ENCODE data around the gene TBC1D32.
"Not testable (repeated sequence)": the region's sequence is repeated elsewhere in the genome, so short reads cannot be mapped to it uniquely, and the experiment has no call there.

TBC1D32 gene

DNA sequence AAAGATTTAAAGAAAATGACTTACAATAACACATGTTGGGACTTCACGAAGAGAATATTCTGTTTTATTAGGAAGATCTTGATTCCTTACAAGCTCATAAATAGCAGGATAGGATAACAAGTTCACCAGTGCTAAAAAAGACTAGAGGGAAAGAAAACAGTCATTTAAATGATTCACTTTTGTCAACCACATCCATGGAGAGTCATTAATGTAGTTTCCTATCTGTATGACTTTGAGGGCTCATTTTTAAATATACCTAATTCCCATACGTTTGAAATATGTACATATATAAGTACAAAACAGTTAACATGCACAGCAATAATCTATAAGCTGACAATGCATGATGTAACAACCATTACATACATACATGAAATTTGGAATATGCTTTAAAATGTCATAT lies 111.1 kb downstream of the TBC1D32 start:
- no peak for DNase-seq (ENCODE audit: extremely low read depth in 1 of 2, low read depth in 1 of 2)

DNA sequence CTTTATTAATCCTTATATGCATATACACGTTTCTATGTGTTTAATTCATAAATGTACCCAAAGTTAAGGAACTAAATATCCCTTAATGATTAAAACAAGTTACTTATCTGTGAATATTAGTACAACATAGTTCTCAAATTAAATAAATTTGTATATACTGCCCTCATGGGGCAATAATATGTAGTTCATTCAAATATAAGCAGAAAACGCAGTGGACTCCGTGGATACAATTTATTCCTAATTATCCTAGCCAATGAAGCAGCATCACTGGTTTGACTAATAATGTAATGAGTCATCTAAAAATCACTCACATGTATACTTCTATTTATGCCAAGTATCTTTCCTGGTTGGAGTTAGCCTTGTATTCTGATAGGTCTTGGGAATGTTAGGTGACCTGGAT lies 111.6 kb downstream of the TBC1D32 start:
- no peak for DNase-seq (ENCODE audit: extremely low read depth in 1 of 2, low read depth in 1 of 2)

DNA sequence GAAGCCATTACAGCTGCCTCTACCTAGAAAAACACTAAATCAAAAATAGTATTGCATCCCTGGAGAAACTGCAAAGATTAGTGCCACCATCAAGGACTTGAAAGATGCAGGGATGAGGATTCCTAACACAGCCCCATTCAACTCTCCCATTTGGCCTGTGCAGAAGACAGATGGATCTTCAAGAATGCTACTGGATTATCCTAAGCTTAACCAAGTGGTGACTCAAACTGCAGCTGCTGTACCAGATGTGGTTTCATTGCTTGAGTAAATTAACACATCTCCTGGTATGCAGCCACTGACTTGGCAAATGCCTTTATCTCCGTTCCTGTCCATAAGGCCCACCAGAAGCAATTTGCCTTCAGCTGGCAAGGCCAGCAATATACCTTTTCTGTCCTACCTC lies 117.4 kb downstream of the TBC1D32 start:
- no peak for DNase-seq (ENCODE audit: extremely low read depth in 1 of 2, low read depth in 1 of 2)

DNA sequence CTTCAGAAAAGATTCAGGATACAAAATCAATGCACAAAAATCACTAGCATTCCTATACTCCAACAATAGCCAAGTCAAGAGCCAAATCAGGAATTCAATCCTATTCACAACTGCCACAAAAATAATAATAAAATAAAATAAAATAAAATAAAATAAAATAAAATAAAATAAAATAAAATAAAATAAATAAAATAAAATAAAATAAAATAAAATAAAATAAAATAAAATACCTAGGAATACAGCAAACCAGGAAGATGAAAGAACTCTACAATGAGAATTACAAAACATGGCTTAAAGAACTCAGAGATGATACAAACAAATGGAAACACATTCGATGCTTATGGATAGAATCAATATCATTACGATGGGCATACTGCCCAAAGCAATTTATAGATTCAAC lies 120.9 kb downstream of the TBC1D32 start:
- not testable (repeated sequence) for DNase-seq (ENCODE audit: extremely low read depth in 1 of 2, low read depth in 1 of 2)

DNA sequence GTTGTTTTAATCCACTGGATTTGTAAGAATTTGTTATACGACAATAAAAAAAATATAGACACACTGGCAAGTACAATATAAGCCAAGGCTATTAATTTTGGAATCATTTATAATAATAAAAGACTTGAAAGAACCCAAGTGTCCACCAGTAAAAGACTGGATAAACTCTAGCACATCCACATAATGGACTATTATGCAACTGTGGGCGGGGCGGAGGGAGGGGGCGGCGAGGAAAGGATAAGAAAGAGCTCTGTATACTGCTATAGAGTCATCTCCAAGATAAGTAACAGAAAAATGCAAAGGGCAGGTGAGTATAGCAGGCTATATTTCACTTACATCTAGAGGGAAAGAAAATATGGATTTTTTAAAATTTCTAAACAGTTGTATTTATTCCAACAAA lies 123.3 kb downstream of the TBC1D32 start:
- DNase-seq (ENCODE audit: extremely low read depth in 1 of 2, low read depth in 1 of 2) = no peak

DNA sequence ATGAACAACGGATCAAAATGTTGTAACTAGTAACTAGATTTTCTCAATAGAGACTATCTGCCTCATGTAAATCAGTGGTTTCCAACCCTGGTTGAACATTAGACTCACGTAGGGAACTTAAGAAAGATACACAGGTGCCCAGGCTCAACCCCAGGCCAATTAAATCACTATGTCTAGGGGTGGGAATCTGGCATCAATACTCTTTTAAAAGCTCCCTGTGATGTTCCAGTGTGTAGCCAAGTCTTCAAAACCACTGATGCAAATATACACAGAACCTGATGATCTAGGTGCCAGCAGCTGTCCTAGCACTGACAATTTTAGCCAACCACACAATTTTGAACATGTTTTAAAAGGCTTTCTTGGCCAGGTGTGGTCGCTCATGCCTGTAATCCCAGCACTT lies 128.7 kb downstream of the TBC1D32 start:
- no peak for DNase-seq (ENCODE audit: extremely low read depth in 1 of 2, low read depth in 1 of 2)

DNA sequence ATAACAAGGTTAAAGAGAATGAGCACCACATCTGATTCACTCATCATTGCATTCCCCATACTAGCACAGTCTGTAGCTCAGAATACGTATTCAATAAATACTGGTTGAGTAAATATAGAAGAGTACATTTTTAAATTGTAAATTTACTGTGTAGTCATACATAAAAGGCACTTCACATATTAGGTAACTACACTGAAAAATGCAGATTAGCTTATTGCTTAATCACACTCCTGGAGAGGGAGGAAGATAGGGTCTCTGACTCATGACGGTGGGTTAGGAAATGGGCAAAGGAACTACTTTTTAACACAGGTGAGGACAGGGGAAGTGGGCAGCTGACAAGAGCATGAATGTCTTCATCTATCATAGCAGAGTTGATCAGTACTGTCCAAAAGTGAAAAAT lies 133.2 kb downstream of the TBC1D32 start:
- DNase-seq (ENCODE audit: extremely low read depth in 1 of 2, low read depth in 1 of 2) = no peak

DNA sequence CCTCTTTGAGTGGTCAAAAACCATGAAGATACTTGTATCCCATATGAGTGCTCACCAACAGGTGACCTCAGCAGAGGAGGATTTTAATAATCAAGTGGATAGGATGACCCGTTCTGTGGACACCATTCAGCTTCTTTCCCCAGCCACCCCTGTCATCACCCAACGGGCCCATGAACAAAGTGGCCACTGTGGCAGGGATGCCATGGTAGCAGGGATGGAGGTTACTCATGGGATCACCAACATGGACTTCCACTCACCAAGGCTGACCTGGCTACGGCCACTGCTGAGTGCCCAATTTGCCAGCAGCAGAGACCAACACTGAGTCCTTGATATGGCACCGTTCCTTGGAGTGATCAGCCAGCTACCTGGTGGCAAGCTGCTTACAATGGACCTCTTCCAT lies 138.2 kb downstream of the TBC1D32 start:
- not testable (repeated sequence) for DNase-seq (ENCODE audit: extremely low read depth in 1 of 2, low read depth in 1 of 2)

DNA sequence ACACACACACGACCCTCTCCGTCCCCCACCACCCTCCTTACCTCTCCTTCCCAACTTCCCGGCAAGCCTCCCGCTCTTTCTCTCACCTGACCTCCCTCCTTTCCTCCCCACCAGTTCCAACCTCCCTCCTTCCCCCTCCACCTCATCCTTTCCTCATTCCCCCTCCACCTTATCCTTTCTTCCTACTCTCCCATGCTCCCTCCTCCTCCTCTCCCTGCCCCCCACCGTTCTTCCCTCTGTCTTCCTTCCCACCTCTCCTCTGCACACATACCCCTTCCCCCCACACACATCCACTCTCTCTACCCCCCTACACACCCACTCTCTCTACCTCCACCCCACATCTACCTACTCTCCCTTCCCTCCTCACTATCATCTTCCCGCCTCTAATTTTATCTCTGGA lies 144.2 kb downstream of the TBC1D32 start:
- no peak for DNase-seq (ENCODE audit: extremely low read depth in 1 of 2, low read depth in 1 of 2)

DNA sequence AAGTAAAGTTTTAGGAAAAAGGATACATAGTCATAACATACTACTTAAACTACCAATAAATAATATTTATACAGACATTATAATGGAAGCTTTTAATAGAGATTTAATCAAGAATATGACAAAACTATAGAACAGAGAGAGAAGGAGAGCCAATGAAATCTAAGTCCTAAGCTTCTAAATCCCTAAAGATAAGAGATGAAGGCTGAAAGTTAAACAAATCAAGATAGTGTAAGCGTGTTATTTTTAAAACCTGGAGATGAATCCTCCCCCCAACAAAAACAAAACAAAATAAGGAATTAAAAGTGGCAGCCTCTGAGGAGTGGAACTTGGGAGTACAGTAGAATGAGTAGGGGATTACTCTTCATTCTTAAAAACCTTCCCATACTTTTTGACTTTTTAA lies 145.9 kb downstream of the TBC1D32 start:
- no peak for DNase-seq (ENCODE audit: extremely low read depth in 1 of 2, low read depth in 1 of 2)

DNA sequence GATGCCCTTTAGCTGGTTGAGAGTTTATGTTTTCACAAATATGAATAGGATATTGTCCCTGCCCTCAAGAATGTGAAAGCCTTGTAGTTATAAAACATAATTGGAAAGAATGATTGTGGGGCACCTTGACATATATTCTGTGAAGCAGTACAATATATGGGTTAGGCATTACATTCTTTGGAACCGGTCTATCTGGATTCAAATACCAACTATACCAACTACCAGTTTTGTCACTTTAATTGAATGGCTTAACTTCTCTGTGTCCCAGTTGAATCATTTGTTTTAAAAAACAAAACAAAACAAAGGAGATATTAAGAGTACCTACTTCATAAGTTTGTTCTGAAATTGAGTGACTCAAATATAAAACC lies 146.5 kb downstream of the TBC1D32 start:
- no peak for DNase-seq (ENCODE audit: extremely low read depth in 1 of 2, low read depth in 1 of 2)

DNA sequence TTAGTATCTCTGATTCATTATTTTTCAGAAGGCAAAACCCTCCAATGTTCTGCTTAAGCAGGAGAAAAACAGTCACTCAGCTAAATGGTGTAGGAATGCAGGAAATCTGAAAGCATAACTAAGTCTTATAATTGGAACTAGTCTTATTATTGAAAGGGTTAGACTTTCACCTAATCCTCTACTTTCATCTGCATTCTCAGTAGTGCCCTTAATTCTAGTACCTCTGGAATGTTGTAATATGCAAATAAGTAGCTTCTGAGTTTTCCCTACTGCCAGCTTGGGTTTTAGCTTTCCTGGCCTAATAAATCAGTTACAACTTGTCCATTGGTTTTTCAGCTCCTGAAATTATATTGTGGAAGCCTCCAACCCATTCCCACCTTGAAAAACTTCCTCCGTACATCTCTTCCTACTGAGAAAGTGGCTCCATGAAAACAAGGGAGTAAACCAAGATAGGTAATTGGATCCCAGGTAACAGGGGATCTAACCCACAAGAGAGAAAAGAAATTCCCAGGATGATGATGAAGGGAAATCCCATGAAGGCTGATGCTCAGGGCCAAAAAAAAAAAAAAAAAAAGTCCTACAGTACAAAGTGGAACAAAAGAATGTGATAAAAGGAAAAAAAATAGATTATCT lies 147.0 kb downstream of the TBC1D32 start:
- no peak for DNase-seq (ENCODE audit: extremely low read depth in 1 of 2, low read depth in 1 of 2)

DNA sequence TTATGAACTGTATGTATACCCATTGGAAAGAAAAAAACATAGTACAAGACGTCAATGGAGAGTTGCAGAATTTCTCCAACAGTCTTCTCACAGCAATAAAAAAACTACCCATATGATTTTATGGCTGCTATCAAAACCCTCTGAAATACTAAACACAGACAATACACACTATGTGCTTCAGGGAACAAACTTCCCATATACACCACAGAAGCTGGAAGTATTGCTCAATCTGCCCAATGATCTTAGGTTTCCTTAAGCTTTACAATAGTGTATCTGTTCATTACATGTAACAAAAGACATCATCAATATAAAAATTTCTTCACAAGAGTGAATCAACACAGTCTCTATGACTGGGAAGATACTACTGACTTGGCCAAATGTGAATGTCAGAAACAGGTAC lies 150.5 kb downstream of the TBC1D32 start:
- no peak for DNase-seq (ENCODE audit: extremely low read depth in 1 of 2, low read depth in 1 of 2)

DNA sequence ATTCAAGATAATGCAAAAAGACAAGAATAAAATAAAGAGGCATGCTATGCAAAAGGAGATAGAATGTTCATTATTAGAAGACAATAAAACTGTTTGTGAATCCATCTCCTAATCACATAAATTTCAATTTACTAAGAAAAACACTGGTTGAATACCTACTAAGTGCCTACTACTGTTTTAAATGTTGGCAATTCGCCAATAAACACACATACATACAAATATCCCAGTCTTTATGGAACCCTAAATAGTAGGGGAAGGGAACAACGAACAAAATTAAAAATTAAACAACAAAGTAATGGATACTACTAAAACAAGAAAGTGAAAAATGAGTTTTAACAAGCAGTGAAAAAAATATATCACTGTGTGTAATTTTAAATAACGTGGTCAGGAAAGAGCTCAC lies 158.5 kb downstream of the TBC1D32 start:
- DNase-seq (ENCODE audit: extremely low read depth in 1 of 2, low read depth in 1 of 2) = no peak

DNA sequence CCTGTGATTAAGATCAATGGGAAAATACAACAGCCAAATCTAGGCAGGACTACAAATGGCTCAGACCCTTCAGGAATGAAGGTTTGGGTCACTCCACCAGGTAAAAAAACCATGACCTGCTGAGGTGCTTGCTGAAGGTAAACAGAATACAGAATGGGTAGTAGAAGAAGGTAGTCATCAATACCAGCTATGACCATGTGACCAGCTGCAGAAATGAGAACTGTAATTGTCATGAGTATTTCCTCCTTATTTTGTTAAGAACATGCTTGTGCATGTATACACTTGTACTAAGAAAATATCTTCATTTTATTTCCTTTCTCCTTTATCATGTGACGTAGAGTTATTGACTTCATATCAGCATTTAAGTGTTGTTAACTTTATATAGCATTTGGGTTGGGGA lies 161.8 kb downstream of the TBC1D32 start:
- DNase-seq (ENCODE audit: extremely low read depth in 1 of 2, low read depth in 1 of 2) = not testable (repeated sequence)

DNA sequence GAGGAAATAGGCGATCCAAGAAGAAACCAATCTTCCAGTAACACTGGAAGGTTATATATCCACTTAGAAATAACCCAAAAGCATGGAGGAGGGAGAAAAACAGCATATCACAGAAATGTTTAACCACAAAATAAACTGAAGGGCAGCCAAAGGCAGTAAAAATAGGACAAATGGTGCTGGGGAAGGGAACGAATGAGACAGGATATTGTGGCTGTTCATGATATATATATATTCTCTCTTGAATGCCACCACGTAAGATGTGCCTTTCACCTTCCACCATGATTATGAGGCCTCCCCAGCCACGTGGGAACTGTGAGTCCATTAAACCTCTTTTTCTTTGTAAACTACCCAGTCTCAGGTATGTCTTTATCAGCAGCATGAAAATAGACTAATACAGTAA lies 162.4 kb downstream of the TBC1D32 start:
- no peak for DNase-seq (ENCODE audit: extremely low read depth in 1 of 2, low read depth in 1 of 2)

DNA sequence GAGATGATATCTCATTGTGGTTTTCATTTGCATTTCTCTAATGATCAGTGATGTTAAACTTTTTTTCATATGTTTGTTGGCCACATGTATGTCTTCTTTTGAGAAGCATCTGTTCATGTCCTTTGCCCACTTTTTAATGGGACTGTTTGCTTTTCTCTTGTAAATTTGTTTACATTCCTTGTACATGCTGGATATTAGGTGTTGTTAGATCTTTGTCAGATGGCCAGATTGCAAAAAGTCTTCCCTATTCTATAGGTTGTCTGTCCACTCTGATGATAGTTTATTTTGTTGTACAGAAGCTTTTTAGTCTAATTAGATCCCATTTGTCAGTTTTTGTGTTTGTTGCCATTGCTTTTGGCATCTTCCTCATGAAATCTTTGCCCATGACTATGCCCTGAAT lies 172.4 kb downstream of the TBC1D32 start:
- no peak for DNase-seq (ENCODE audit: extremely low read depth in 1 of 2, low read depth in 1 of 2)

DNA sequence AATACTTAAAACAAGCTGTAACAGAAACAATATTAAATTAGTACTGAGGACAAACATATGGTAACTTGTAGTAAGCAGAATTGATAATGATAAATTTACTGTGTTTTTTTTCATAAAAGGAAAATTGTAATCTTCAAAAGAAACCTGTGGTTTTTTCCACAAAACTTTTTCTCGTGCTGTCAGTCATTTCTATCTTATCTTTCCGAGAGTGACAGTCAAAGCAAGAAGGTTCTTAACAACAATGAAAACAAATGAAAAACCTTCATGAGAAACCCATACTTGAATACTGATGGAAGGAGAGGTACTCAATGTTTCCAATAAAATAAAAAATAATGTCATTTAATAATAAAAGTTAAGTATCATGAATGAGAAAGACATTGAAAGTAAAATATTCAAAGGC lies 174.0 kb downstream of the TBC1D32 start:
- DNase-seq (ENCODE audit: extremely low read depth in 1 of 2, low read depth in 1 of 2) = no peak

DNA sequence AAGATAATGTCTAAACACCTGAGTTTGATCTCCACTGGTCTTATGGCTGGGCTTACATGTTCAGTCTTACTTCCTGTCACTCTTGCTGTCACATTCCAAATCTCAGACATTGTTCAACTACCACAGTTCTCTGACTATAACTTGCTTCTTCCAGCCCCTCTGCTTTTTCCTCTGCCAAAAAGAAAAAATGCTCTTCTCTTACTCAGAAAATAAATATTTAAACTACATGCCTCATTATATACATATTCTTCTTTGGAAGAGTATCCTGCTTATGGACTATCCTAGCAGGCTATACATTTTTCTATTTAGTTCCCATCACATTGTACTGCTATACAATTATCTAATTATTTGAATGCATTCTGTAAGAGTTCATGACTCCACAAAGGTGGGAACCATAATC lies 175.4 kb downstream of the TBC1D32 start:
- DNase-seq (ENCODE audit: extremely low read depth in 1 of 2, low read depth in 1 of 2) = no peak

DNA sequence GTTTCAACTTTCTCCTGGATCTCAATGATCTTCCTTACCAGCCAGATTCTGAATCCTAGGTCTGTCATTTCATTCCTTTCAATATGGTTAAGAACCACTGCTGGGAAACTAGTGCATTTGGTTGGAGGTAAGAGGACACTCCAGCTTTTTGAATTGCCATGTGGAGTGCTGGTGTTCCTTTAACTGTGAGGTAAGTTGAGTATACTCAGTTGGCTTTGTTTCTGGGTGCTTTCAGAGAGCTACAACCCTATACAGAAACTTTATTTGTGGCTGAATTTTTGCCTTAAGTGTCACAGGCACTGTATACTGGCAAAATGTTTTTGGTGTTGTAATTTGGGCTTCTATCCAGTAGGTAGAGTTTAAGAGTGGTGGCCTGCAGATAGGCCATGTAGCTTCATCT lies 175.8 kb downstream of the TBC1D32 start:
- DNase-seq (ENCODE audit: extremely low read depth in 1 of 2, low read depth in 1 of 2) = no peak

DNA sequence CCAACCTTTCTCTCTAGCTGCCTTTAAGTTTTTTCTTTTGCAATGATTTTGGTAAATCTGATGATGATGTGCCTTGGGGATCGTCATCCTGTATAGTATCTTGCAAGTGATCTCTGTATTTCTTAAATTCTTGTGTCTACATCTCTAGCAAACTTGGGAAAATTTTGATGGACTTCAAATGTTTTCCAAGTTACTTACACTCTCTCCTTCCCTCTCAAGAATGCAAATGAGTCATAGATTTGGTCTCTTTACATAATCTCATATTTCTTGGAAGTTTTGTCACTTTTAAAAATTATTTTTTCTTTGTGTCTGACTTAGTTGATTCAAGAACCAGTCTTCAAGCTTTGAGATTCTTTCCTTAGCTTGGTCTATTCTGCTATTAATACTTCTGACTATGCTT lies 176.4 kb downstream of the TBC1D32 start:
- no peak for DNase-seq (ENCODE audit: extremely low read depth in 1 of 2, low read depth in 1 of 2)

DNA sequence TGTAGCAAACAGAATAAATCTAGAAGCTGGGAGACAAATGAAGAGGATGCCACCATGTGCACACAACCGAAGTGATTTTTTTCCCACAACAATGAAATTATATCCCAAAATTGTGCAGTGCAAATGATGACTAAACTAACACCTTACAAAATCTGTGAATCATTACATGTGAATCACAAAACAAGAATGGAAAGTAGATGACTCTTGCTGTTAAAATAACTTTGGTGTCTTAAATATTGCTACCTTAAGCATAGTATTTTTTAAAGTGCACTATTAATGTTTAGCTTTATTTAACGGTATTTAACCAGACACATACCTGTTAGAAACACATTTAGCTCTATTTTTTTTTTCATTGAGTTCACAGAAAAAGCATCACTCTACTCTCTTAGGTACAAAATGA lies 190.8 kb downstream of the TBC1D32 start:
- DNase-seq (ENCODE audit: extremely low read depth in 1 of 2, low read depth in 1 of 2) = no peak

DNA sequence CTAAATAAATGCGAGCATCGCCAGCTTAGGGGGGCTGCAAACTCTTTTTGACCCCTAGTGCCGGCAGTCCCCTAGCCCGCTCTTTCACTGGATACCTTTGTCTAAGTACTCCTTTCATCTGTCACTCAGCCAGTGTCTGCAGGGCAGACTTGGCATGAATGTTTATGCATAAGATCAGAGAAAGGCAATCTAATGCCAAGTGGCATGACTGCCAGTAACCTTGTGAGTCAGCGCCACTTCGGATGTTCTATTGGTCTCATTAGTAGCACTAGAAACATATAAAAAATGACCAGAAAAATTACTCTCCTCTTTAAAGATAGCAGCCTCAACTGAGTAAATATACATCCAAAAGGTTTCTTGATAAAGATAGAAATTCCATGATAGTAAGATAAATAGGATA lies 192.2 kb downstream of the TBC1D32 start:
- no peak for DNase-seq (ENCODE audit: extremely low read depth in 1 of 2, low read depth in 1 of 2)

DNA sequence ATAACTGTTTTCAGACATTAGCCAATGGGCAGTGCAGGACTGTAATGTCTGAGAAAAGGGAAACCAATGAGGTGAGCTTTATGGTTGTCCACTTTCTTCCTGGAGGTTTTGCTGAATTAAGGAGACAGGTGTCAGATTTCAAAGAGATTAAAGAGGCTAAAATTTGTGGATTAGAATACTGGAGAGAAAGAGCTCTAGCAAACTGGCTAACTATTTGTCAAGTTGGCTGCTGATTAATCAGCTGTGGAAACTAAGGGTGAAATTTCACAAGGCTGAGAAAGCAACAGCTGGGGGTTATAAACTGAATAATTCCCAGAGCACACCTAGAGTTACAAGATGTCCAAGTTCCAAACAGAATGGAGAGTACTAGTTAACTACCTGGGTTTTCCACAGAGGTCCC lies 198.9 kb downstream of the TBC1D32 start:
- DNase-seq (ENCODE audit: extremely low read depth in 1 of 2, low read depth in 1 of 2) = no peak

All from stimulated activated CD8-positive, alpha-beta memory T cell treated with anti-CD3 and anti-CD28 coated beads, Interleukin-7, amount 100 ng/mL, for 48 hours (primary cell).